ENCODE data around the gene SINHCAF.

- TF ChIP-seq CTCF (IDR thresholded peaks at IDR 0.05) (no peak), POLR2A (IDR thresholded peaks at IDR 0.05) (no peak), POLR2AphosphoS5 (IDR thresholded peaks at IDR 0.05) (no peak)
Measured at GRCh38 chr12:31265722-31266121, 60.2 kb downstream of the SINHCAF start.

Data from breast epithelium (tissue), 3 donors.